GM21786 (cell line): ENCODE results near the gene SMIM32.

Experiments used
- ATAC-seq: cut with Tn5 transposase; IDR thresholded peaks from one replicate; pipeline ENCODE4 v1.9.1; 2021; ENCODE audit not compliant: unreplicated experiment

The SMIM32 gene

DNA sequence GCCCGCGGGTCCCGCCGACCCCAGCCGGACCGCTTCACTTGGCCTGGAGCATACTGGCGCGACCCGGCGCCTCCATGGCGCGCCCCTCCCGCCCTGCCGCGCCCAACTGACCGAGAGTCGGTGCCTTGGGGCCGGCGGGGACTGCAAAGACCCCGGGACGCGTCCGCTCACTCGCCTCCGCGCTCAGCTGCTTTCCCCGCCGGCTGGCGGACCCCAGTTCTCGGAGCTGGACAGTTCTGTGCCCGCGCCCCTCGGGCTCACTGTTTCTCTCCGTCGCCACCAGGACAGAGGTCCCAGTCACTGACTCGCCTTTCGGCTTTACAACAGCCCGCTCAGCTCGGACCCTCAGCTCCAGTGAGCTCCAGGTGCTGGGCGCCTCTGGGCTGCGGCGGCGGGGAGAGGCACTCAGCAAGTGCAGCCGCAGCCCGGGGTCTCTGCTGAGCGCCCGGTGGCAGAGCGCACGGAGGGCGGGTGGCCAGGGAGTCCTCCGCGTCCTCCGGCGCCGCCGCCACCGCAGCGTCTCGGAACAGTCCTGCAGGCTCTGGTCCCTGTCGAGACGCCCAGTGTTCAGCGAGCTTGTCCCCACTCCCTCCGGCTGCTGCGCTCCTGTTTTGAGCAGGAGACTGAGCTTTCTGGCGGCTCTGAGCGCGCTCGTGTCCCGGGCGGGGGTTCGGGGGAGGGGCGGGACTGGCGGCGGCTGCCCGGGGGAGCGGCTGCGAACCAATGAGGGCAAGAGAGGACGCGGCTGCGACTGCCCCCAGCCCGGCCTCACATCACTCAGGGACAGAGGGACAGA, at the start of gene SMIM32:
TSS of gene SMIM32 (minus strand) at position 637 of the 796 bp plus-strand sequence. CDS start 638 bp downstream, outside the sequence.
- no peak for ATAC-seq

DNA sequence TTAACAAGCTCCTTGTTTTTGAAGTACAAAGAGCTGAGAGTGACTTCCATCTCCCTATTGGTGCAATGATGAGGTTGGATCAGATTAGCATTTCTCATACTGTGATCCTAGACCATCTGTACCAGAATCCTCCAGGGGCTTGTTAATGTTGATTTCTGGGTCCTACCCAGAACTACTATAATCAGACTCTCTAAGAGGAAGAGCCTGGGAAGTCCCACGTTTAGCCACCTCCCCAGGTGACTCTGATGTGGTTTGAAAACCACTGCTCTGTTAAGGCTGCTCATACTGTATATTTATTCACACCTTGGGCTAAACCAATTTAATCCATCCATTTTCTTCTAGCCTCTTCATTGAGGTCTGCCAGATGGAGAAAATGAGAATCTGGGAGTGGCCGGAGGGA, 49.6 kb upstream of the SMIM32 start:
- ATAC-seq = peak; percentile 69

DNA sequence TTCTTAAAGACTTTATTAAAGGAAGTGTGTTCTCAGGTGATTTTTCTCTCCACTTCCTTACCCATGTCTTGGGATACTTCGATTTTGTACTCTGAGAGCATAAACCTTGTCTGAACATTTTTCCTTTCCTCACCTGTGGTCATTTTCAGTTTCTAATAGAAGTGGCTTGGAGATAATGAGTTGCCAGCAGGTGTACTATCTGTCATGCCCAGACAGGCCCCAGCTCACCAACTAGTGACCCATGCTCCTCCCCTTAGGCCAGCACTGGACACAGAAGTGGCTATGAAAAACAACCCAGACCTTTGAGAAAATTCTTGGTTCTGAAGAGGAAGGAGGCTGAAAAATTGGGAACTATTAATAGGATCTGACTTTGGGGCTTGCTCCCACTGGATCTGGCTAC, 49.2 kb upstream of the SMIM32 start:
- peak; percentile 65 for ATAC-seq

DNA sequence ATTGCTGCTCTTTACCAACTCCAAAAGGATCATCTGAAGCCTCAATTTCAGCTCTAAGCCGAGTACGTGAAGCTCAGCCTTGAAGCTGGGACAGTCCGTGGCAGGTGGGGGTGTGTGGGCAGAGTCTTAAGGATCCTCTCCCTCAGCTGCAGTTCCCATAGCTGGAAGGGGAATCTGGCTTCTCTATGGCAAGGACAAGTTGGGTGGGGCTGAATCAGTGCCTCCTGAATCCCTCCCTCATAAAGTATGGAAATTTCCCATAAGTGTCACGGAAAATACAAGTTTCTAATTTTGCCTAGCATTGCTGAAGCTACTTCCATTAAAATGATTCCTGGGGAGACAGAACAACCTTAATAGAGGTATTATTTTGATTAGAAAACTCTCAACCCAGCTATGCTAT, 47.9 kb upstream of the SMIM32 start:
- ATAC-seq = no peak

DNA sequence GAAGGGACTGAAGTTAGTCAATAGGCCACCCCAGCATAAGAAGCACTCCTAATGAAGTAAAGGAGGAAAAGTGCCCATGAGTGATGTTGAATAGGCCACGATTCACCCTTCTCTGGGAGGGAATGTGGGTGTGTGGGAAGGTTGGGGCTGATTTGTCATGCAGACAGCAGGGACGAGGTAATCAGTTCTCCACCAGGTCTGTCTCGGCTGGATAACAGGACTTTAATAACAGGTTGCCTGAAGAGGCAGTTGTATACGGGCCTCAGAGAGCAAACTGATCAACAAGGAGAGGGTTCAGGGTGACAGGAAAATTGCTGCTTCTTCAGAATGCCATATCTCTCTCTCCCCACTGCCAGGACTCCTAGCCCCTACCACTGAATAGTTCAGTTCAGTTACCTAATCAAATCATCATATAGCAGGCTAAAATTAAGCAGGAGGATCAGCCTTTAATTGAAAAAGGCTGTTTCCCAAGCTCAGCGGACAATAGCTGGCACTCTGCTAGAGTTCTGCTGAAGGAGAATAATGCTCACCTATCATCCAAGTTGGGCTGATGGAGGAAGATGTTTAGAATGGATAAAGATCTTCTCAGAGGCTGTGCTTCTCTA, 43.6 kb upstream of the SMIM32 start:
- no peak for ATAC-seq

DNA sequence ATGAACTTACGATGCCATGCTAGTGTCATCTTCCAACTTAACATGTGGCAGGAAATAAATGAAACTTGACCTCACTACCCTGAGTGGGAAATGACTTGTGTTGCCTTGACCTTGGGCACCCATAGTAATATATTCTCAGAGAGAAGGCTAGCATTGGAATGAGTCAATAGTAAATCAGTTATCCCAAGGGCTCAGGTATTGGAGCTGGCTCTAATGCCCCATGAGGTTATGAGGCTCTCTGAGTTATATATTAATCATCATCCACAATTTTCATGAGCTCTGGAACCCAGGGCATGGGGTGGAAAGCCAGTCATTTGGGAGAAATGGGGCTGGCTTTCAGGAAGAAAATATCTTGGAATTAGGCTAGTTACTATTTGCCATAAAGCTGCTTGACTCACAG, 42.4 kb upstream of the SMIM32 start:
- no peak for ATAC-seq

DNA sequence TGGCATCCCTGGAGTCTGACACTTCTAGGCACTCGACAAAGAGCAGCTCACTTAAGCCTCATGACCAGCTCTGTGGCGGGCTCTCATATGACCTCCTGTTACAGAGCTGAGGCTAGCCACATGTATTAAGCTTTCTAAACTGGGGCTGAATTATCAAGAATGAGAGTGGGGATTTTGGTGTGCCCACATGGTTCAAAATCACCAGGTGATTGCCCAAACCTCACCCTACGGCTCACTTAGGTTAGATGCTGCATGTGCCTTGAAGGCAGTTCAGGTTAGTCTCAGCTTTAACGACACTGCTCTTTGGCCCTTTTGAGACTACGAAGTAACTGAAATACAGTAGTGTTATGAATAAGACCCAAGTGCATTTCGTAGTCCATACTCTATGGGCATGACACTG, 39.4 kb upstream of the SMIM32 start:
- ATAC-seq = peak; percentile 71

DNA sequence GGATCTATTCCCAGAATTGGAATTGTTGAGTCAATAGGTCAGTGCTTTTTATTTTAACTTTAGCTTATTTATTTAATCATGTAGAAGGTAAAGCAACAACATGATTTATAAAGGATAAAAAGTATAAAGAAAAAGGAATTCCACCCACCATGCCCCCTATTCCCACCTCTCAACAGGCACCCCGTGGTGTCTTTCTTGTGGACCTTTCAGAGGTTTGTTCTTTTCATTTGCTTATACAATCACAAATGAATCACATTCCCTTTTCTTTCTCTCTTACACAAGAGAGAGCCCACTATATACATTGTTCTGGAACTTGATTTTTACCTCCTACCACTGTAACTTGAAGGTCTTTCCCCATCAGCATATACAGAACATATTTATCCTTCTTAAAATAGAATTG, 37.2 kb upstream of the SMIM32 start:
- ATAC-seq = no peak

DNA sequence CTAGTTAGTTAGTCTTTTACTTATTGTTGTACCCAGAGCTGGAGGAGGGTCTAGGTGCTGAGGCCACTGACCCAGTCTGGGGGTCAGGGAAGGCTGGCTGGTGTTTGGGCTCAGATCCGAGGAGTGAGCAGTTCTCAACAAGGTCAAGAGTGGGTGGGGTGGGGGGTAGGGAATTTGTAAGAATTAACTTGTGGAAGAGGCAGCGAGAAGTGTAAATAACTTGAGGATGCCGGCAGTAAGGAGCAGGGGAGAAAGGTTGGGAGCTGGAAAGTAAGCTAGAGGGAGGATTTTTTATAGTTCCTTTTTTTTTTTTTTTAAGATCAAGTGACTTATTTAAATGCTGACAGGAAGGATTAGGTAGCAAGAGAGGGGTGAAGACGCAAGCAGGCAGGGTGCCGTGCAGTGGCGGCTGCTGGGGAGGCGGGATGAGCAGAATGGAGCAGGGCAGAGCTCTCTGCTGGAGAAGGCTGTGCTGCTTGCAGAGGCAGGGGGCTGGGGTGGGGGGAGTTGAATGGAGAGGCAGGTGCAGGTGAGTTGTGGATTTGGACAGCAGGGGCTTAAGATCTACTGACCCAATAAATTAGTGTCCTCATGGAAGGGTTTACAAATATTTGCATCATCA, 35.3 kb upstream of the SMIM32 start:
- ATAC-seq = no peak

DNA sequence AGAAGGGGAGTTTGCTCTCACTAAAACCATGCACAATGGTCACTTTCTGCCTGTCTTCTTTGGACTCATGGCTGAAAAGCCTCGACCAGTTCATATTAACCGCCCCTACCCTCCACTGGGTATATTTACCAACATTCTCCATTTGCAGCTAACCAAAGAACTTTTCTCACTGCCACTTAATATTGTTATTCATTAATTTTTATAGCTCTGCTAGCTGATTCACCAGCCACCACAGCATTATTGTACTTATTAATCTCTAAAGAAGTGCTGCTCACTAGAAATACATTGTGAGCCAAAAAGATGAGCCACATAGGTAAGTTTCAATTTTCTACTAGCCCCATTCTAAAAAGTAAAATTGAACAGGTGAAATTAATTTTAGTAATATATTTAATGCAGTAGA, 33.4 kb upstream of the SMIM32 start:
- ATAC-seq = no peak

DNA sequence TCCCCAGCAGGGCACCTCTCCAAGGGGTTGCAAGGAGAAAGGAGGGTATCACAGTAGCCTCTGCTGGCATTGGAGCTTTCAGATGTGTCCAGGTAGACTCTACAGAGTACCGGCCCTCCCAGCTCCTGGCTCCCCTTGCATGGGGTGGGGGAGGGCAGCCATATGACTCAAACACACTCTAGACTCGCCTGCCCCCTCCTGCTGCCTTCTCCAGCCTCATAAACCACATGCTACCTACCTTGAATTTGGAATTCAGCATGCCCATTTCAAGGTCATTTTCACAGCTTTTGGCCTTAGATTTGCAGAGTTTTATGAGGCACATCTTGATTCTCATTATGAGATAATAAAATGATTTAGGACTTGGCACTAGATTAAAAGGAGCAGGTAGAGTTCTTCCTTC, 32.8 kb upstream of the SMIM32 start:
- no peak for ATAC-seq

DNA sequence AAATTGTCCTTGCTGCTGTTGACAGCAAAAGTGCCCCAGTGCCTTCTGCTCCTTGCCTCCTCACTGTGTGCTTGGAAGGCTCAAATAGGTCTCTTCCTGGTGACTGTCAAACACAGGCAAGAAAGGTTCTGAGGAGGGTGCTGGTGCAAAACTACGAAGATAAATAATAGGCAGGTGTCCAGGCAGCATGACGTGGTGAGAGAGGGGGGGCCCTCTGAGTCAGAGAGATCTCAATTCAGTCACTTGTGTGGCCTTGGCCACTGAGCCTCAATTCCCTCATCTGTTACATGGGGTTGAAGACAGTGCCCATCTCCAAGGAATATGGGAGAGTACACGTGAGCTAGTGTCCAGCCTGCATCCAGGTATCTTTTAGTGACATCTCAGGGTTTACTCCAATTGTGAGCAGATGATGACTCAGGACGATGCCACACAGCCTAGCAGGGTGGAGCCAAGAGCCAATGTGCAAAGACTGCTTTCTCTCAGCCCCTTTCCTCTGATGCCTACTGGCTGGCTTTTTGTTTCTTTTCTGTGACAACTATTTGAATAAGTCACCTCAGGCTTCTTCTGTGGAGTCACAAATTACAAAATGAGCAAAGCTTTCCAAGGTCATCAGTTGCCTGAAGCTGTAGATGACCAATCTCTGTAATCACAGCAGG, 29.7 kb upstream of the SMIM32 start:
- no peak for ATAC-seq

DNA sequence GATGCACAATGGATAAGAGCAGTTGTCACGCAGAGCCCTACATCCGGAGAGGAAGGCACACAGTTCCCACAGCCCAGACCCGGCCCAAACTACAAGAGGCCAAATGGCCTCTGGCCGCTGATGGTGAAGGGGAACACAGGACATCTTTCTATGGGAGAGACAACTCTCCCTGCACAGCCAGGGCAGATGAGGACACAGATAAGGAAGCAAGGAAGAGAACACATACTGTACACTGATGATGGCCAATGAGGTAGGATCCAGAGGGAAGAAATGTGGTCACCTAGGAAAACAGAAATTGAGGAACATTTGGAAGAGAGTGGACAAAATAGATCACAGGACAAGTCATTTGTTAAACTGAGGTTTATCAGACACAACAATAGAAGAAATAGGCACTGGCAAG, 28.4 kb upstream of the SMIM32 start:
- no peak for ATAC-seq

DNA sequence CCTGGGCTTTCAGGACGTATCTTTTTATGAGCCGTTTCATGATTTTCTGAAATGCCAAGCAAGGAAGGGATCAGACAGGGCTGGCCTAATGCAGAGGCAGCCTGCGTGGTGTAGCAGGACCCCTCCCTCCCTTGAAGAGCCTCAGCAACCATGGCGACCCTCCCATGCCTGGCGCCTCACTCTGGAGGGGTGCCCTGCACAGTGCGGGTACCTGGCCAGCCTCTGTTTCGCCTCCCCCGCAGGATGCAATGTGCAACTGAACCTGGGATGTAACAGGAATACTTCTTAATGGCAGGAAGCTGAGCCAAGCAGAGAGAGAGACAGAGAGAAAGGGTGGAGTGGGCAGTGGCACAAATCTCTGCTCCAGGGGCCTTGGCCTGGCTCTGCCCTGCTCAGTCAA, 23.3 kb upstream of the SMIM32 start:
- no peak for ATAC-seq

DNA sequence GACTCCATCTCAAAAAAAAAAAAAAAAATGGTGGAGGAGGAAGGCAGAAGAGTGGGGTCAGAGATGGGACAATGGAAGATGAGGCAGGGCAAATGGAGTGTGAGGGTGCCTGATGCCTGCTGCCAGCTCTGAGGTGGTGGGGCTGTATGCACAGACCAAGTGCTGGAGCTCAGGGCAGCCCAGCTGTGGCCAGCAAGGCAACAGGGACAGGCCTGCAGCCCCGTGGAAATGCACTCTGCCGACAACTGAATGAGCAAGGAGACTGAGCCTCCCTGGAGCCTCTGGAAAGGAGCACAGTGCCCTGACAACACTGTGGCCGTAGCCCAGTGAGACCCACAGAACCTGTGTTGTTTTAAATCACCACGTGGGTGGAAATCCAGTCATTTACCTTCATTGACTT, 22.9 kb upstream of the SMIM32 start:
- ATAC-seq = no peak

DNA sequence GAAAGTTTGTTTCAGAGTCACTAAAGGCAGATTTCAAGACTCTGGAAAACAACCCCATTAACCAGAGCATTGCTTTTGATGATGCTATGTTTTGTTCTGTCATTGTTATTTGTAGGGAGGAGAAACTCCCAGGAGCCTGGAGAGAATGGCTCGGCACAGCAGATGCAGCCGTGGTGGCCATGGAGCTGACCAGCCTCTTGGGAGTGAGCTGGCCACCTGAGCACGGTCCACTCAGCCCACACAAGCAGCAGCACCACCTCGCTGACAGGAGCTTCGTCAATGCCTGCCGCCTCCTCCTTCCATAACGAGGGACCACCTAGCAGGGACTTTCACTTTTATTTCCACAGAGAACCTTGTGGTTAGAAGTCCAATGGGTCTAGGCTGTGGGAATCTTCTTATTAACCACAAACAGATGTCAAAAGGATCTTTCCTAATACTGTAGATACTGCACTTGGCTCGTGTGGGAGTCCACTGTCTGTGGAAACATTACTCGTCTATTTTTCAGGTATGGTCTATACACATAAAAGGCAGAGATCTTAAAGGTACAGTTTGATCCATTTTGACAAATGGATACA, 21.0 kb upstream of the SMIM32 start:
- no peak for ATAC-seq

DNA sequence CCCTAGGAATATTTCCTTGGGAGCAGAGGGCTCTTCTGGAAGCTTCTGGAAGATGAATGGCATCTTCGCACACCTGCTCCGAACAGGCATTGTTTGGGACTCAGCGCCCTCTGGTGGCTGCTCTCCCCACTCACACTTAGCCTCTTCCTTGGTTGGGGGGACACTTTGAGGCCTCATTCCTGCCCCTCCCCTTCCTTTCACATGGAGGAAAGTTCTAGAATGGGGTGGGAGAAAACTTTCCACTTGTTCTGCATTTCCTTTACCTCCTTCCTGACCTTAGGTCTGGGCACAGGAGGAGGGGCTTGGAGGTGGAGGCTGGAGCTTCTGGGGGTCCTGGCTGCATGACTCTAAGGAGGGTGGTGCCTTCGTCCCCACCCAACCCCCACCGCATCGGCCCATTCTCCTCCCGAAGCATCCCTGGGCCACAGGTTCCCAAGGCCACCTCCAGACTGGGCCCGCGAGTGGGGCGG, 19.3 kb upstream of the SMIM32 start:
- no peak for ATAC-seq

DNA sequence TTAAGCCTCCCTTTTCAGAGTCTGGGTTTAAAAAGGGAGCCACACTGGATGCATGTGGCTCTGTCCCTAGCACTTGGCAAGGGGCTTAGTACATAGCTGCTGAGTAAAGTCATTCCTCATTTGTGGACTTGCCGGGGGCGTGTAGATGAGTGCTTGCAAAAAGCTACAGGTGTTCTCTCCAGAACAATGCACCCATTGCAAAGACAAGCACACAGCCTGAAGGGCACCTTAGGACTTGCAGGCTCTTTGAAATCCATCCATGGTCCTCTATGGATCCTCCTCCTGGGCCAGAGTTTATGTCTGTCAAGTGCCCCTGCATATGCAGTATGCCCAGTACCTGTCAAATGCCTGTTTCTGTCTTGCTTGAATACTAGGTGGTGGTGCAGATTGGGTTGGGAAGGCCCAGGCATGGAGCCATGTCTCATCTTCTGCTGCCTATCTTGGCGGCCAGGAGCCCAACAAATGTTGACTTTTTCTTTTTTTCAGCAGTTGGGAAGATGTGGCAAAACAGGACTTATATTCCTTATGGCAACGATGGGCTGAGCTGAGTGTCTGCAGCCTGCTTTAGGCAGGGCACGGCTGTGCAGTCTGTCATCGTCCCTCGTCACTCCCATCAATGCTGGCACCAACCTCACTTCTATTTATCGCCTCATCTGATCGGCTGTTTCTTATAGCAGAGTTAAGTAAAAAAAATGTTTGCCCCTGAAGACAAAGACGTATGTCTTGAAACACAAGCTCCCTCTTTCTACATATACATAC, 18.5 kb upstream of the SMIM32 start:
- ATAC-seq = no peak

DNA sequence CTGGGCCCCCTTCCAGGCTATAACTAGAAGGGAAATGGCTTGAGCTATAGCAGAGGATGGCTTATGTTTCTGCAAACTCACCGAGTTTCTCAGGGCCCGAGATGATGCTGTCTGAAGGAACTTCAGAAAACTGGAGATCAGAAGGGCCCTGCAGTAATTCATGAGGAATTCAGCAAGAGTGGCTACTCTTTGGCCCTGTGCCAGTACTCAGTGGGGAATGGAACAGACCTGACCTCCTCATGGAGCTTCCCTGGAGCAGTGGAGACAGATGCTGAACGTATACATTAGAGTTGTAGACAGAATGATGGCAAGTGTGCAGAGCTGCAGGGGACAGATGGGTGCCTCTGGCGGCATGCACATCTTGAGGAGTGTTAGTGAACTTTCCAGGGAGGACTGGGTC, 17.3 kb upstream of the SMIM32 start:
- ATAC-seq = no peak

DNA sequence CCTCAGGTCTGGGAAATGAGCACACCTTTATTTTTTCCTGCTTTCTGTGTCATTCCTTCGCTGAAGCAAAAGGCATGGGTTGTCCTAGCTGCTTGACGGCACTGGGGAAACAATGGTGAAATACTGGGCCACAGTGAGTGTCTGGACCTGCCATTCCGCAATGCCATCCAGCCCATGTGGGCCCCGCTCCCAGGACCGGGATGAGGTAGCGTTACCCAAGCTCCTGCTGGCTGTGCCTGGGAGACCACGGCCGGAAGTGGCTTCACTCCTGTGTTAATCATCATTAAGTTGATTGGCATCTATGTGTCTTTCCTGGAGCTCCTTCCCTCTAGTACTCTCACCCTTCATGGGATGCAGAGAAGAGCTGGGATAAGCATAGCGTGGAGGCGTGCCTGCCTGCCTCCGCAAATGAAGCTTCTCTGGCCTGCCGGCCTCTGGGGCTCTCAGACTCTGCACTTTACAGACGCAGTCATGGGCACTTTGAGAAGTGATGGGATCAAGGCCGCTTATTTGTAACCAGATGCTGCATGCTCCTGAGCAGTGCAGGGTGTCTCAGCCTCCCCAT, 16.5 kb upstream of the SMIM32 start:
- ATAC-seq = no peak
